ENCODE measurements around the gene MALRD1. TPM values are rescaled to one million over a fixed set of nuclear protein-coding genes. Genes with fewer than 3 reads are reported as not detected.
A peak's percentile ranks its signal among the peaks of the same experiment; 100 is the strongest.

MALRD1 gene
- total and polyA plus RNA-seq, 2 experiments from 2014 or later: 17.8 to 52.6 TPM

GRCh38 chr10:19283786-19284185, 235.2 kb downstream of the MALRD1 start:
- TF ChIP-seq EZH2phosphoT487 (IDR thresholded peaks at IDR 0.05; ENCODE audit: low read depth, severe bottlenecking, unreplicated experiment): no peak
- no peak for TF ChIP-seq CTCF (IDR thresholded peaks at IDR 0.05; ENCODE audit: poor library complexity)
- no peak for TF ChIP-seq EZH2 (IDR thresholded peaks at IDR 0.05; ENCODE audit: borderline replicate concordance)
- no peaks in the 10 kb centered on the region for H3K9me3 ChIP-seq (ENCODE audit: low read depth)
- no peaks in the 10 kb centered on the region for H3K27me3 ChIP-seq
- H2AFZ ChIP-seq: no peak overlapping the region
- H4K20me1 ChIP-seq (ENCODE audit: insufficient read depth, poor library complexity, severe bottlenecking): no peaks in the 10 kb centered on the region
- no peaks in the 10 kb centered on the region for H3K4me1 ChIP-seq (ENCODE audit: insufficient read depth)
- 95% methylated on average over 5 of the region's 5 CpGs for WGBS (ENCODE audit: low lambda C conversion rate, missing lambda C conversion rate)
- H3K36me3 ChIP-seq (replicated peaks; ENCODE audit: insufficient read depth, low read depth): no peaks in the 10 kb centered on the region
- DNase-seq (ENCODE audit: low spot score): no peak
- H3K27ac ChIP-seq: no peak overlapping the region
- no peaks in the 10 kb centered on the region for H3K79me2 ChIP-seq
- H3K4me3 ChIP-seq: no peak overlapping the region
- no peaks in the 10 kb centered on the region for H3K9me2 ChIP-seq (replicated peaks; ENCODE audit: insufficient read depth)
- H3K4me2 ChIP-seq: no peak overlapping the region

- TF ChIP-seq CTCF (IDR thresholded peaks at IDR 0.05; ENCODE audit: poor library complexity) (no peak), EZH2phosphoT487 (IDR thresholded peaks at IDR 0.05; ENCODE audit: low read depth, severe bottlenecking, unreplicated experiment) (no peak), EZH2 (IDR thresholded peaks at IDR 0.05; ENCODE audit: borderline replicate concordance) (no peak)
Observed at GRCh38 chr10:19290770-19291169, 242.2 kb downstream of the MALRD1 start.

GRCh38 chr10:19294233-19294632, 245.6 kb downstream of the MALRD1 start:
- Histone ChIP-seq H3K4me3 (no peak overlapping the region), H3K79me2 (no peaks in the 10 kb centered on the region), H3K9me3 (ENCODE audit: low read depth) (no peaks in the 10 kb centered on the region), H3K9me2 (replicated peaks; ENCODE audit: insufficient read depth) (no peaks in the 10 kb centered on the region), H3K4me2 (no peak overlapping the region), H3K27ac (no peak overlapping the region), H3K27me3 (no peaks in the 10 kb centered on the region), H2AFZ (no peak overlapping the region), H3K36me3 (replicated peaks; ENCODE audit: insufficient read depth, low read depth) (no peaks in the 10 kb centered on the region), H3K4me1 (ENCODE audit: insufficient read depth) (no peaks in the 10 kb centered on the region), H4K20me1 (ENCODE audit: insufficient read depth, poor library complexity, severe bottlenecking) (no peaks in the 10 kb centered on the region)
- DNase-seq (ENCODE audit: low spot score): no peak
- 73% methylated on average over 2 of the region's 2 CpGs for WGBS (ENCODE audit: low lambda C conversion rate, missing lambda C conversion rate)
- TF ChIP-seq CTCF (IDR thresholded peaks at IDR 0.05; ENCODE audit: poor library complexity): no peak
- no peak for TF ChIP-seq EZH2 (IDR thresholded peaks at IDR 0.05; ENCODE audit: borderline replicate concordance)
- no peak for TF ChIP-seq EZH2phosphoT487 (IDR thresholded peaks at IDR 0.05; ENCODE audit: low read depth, severe bottlenecking, unreplicated experiment)

More at GRCh38 chr10:19290770-19291169, 242.2 kb downstream of the MALRD1 start:
- no peaks in the 10 kb centered on the region for H3K27me3 ChIP-seq
- no peak overlapping the region for H2AFZ ChIP-seq
- H3K9me2 ChIP-seq (replicated peaks; ENCODE audit: insufficient read depth): no peaks in the 10 kb centered on the region
- H3K4me2 ChIP-seq: no peak overlapping the region
- no peak overlapping the region for H3K4me3 ChIP-seq
- no peak overlapping the region for H3K27ac ChIP-seq
- H4K20me1 ChIP-seq (ENCODE audit: insufficient read depth, poor library complexity, severe bottlenecking): no peaks in the 10 kb centered on the region
- WGBS (ENCODE audit: low lambda C conversion rate, missing lambda C conversion rate): 27% methylated on average over 1 of the region's 1 CpG
- no peaks in the 10 kb centered on the region for H3K4me1 ChIP-seq (ENCODE audit: insufficient read depth)
- H3K79me2 ChIP-seq: no peaks in the 10 kb centered on the region
- DNase-seq (ENCODE audit: low spot score): peak; percentile 9
- no peaks in the 10 kb centered on the region for H3K36me3 ChIP-seq (replicated peaks; ENCODE audit: insufficient read depth, low read depth)
- no peaks in the 10 kb centered on the region for H3K9me3 ChIP-seq (ENCODE audit: low read depth)

GRCh38 chr10:19299645-19300044, 251.0 kb downstream of the MALRD1 start:
- no peaks in the 10 kb centered on the region for H3K4me1 ChIP-seq (ENCODE audit: insufficient read depth)
- no peaks in the 10 kb centered on the region for H3K79me2 ChIP-seq
- H3K27me3 ChIP-seq: no peaks in the 10 kb centered on the region
- no peak overlapping the region for H3K4me2 ChIP-seq
- no peaks in the 10 kb centered on the region for H3K9me2 ChIP-seq (replicated peaks; ENCODE audit: insufficient read depth)
- no peak overlapping the region for H3K4me3 ChIP-seq
- H3K27ac ChIP-seq: no peak overlapping the region
- WGBS (ENCODE audit: low lambda C conversion rate, missing lambda C conversion rate): 76% methylated on average over 3 of the region's 3 CpGs
- H3K9me3 ChIP-seq (ENCODE audit: low read depth): no peaks in the 10 kb centered on the region
- H3K36me3 ChIP-seq (replicated peaks; ENCODE audit: insufficient read depth, low read depth): no peaks in the 10 kb centered on the region
- H2AFZ ChIP-seq: no peak overlapping the region
- H4K20me1 ChIP-seq (ENCODE audit: insufficient read depth, poor library complexity, severe bottlenecking): no peaks in the 10 kb centered on the region
- no peak for DNase-seq (ENCODE audit: low spot score)
- TF ChIP-seq EZH2phosphoT487 (IDR thresholded peaks at IDR 0.05; ENCODE audit: low read depth, severe bottlenecking, unreplicated experiment) (no peak), CTCF (IDR thresholded peaks at IDR 0.05; ENCODE audit: poor library complexity) (no peak), EZH2 (IDR thresholded peaks at IDR 0.05; ENCODE audit: borderline replicate concordance) (no peak)
